Choroid plexus epithelial cell (primary cell): ENCODE data around the gene USH2A.
A peak's percentile ranks its signal among the peaks of the same experiment; 100 is the strongest.

Source experiments
- DNase-seq: peaks from one replicate; pipeline ENCODE4 v3.0.0-alpha.2; 2010; ENCODE audit warnings: low read depth
- H3K4me3 ChIP-seq: 2 replicates; pipeline ENCODE4 v1.5.1; 2011; ENCODE audit warnings: low read depth, mild to moderate bottlenecking, control low read depth, low read length, moderate library complexity
- CTCF ChIP-seq: conservative IDR thresholded peaks from 2 replicates; pipeline ENCODE4 v1.5.1; 2011; ENCODE audit warnings: low read depth, mild to moderate bottlenecking, control low read depth, inconsistent platforms, low read length, moderate library complexity

The USH2A gene

GRCh38 chr1:216458812-216459211, 35.6 kb upstream of the USH2A start:
- TF ChIP-seq CTCF = no peak
- peak; percentile 29 for DNase-seq
- no peak overlapping the region for H3K4me3 ChIP-seq

- TF ChIP-seq CTCF = no peak
- DNase-seq = peak; percentile 64
- no peak overlapping the region for H3K4me3 ChIP-seq
Observed at GRCh38 chr1:216457356-216457755, 34.1 kb upstream of the USH2A start.

- DNase-seq = peak; percentile 90
- no peak overlapping the region for H3K4me3 ChIP-seq
Observed at GRCh38 chr1:216456682-216457081, 33.4 kb upstream of the USH2A start.

GRCh38 chr1:216453777-216454176, 30.5 kb upstream of the USH2A start:
- no peak for TF ChIP-seq CTCF
- no peak overlapping the region for H3K4me3 ChIP-seq
- DNase-seq = no peak

More at GRCh38 chr1:216456682-216457081, 33.4 kb upstream of the USH2A start:
- no peak for TF ChIP-seq CTCF

- no peak for TF ChIP-seq CTCF
- no peak for DNase-seq
- H3K4me3 ChIP-seq = no peak overlapping the region
Observed at GRCh38 chr1:216450227-216450626, 27.0 kb upstream of the USH2A start.

GRCh38 chr1:216448011-216448510, 24.8 kb upstream of the USH2A start:
- DNase-seq = peak; percentile 38
- H3K4me3 ChIP-seq = no peak overlapping the region
- TF ChIP-seq CTCF = no peak

- no peak overlapping the region for H3K4me3 ChIP-seq
- TF ChIP-seq CTCF = no peak
- DNase-seq = no peak
Observed at GRCh38 chr1:216437603-216438002, 14.4 kb upstream of the USH2A start.
